Gastrocnemius medialis (tissue), 4 donors: ENCODE data around the gene MTHFD2L. TPM values are rescaled to one million over a fixed set of nuclear protein-coding genes. Genes with fewer than 3 reads are reported as not detected.

ENCODE experiments used
- ATAC-seq, 2 donors: fragments of 150-250 bp; one replicate each; pipeline ENCODE4 v1.9.1; 2016
- DNase-seq, 2 donors: peaks; one replicate each; pipeline ENCODE4 v3.0.0-alpha.2; 2019
- H3K27ac ChIP-seq, 4 donors: fragments of 200-600 bp; sonication (generic); 1 replicate in 1 of 4; 2 replicates in 3 of 4; pipeline ENCODE4 v1.5.1; 2016 to 2018; ENCODE audit warnings: mild to moderate bottlenecking in 2 of 4, moderate library complexity in 1 of 4
- H3K27me3 ChIP-seq, 3 donors: fragments of 200-600 bp; sonication (generic) in 2 of 3; 1 replicate in 1 of 3; 2 replicates in 2 of 3; pipeline versions ENCODE4 v1.5.1 to v1.6.0; 2016 to 2019; ENCODE audit warnings: mild to moderate bottlenecking in 1 of 3, moderate library complexity in 1 of 3
- H3K36me3 ChIP-seq, 2 donors: fragments of 200-600 bp; sonication (generic) in 1 of 2; one replicate each; pipeline ENCODE4 v1.5.1; 2017 to 2018
- H3K4me1 ChIP-seq, 2 donors: fragments of 200-600 bp; sonication (generic) in 1 of 2; one replicate each; pipeline ENCODE4 v1.5.1; 2016 to 2017; ENCODE audit warnings: mild to moderate bottlenecking in 2 of 2
- H3K4me3 ChIP-seq, 4 donors: fragments of 200-600 bp; sonication (generic) in 3 of 4; 1 replicate in 1 of 4; 2 replicates in 3 of 4; pipeline ENCODE4 v1.5.1; 2016 to 2019; ENCODE audit warnings: mild to moderate bottlenecking in 2 of 4
- H3K9me3 ChIP-seq, 3 donors: fragments of 200-600 bp; sonication (generic) in 2 of 3; 1 replicate in 1 of 3; 2 replicates in 2 of 3; pipeline ENCODE4 v1.5.1; 2016 to 2019
- CTCF ChIP-seq, 5 experiments: fragments of 450-650 bp in 3 of 5; fragments of 200-600 bp in 2 of 5; sonication (generic) in 2 of 5; IDR thresholded peaks in 4 of 5; conservative IDR thresholded peaks in 1 of 5; 1 replicate in 4 of 5; 2 replicates in 1 of 5; pipeline ENCODE4 v1.5.1; 2016 to 2019; ENCODE audit warnings: antibody characterized with exemption in 5 of 5, mild to moderate bottlenecking in 3 of 5, moderate library complexity in 3 of 5
- POLR2A ChIP-seq, 2 donors: fragments of 450-650 bp; IDR thresholded peaks; one replicate each; pipeline ENCODE4 v1.6.1; 2017; ENCODE audit warnings: antibody characterized with exemption in 2 of 2, mild to moderate bottlenecking in 2 of 2, moderate library complexity in 2 of 2
- in situ Hi-C, 4 donors: fragments of 200-750 bp; cut with MboI; loops; one replicate each; pipeline versions ENCODE4 v1.15.0 to v1.8.0; 2017; ENCODE audit warnings: low sequenced_read_pairs in 4 of 4
- intact Hi-C: fragments of 100-400 bp; cut with DNase I; formaldehyde crosslinking; loops from one replicate; pipeline ENCODE4 v1.15.1; 2023; ENCODE audit warnings: low total_unique reads
- total RNA-seq, 4 donors: library from RNA; depleted of rRNA; stranded (reverse); fragments of >200 nt; gene quantifications; one replicate each; pipeline versions ENCODE4 v1.1.0 to v1.2.3, GENCODE V29; 2016

The MTHFD2L gene
- total RNA-seq, 4 donors from 2014 or later, result 7.0 to 11.0 (median 7.8) TPM

GRCh38 chr4:74189331-74190043 is 31.6 kb downstream of the MTHFD2L start:
- in situ Hi-C loops (loop anchor here in 1 of 4 donors (25.0 kb wide), 2 partner anchors 123 to 348 kb away; partner anchors contain the start of gene EPGN), intact Hi-C loops (no loop called here)
- Histone ChIP-seq H3K36me3 (no peaks in the 10 kb centered on the region), H3K4me3 (no peak overlapping the region), H3K9me3 (no peaks in the 10 kb centered on the region), H3K27ac (no peak overlapping the region), H3K27me3 (no peaks in the 10 kb centered on the region), H3K4me1 (no peaks in the 10 kb centered on the region)
- ATAC-seq, result no peak
- no peak for DNase-seq
- TF ChIP-seq CTCF (IDR thresholded peaks at IDR 0.05 in 4 of 5, conservative IDR thresholded peaks at IDR 0.05 in 1 of 5) (peak in 3 of 5 experiments; percentile 18 to 62 (median 46)), POLR2A (IDR thresholded peaks at IDR 0.05) (no peak)

- Histone ChIP-seq H3K4me3 (no peak overlapping the region), H3K9me3 (no peaks in the 10 kb centered on the region), H3K4me1 (no peaks in the 10 kb centered on the region), H3K27me3 (no peaks in the 10 kb centered on the region), H3K36me3 (no peaks in the 10 kb centered on the region), H3K27ac (no peak overlapping the region)
- TF ChIP-seq POLR2A (IDR thresholded peaks at IDR 0.05) (no peak), CTCF (IDR thresholded peaks at IDR 0.05 in 4 of 5, conservative IDR thresholded peaks at IDR 0.05 in 1 of 5) (no peak)
- in situ Hi-C loops (loop anchor here in 1 of 4 donors (25.0 kb wide), 2 partner anchors 122 to 347 kb away; partner anchors contain the start of gene EPGN), intact Hi-C loops (no loop called here)
- DNase-seq (no peak), ATAC-seq (no peak)
Observed at GRCh38 chr4:74190332-74190731, 32.4 kb downstream of the MTHFD2L start.

GRCh38 chr4:74190919-74191397 is 33.0 kb downstream of the MTHFD2L start:
- ATAC-seq (no peak), DNase-seq (no peak)
- no peaks in the 10 kb centered on the region for H3K9me3 ChIP-seq
- intact Hi-C loops (no loop called here), in situ Hi-C loops (loop anchor here in 1 of 4 donors (25.0 kb wide), 2 partner anchors 121 to 346 kb away; partner anchors contain the start of gene EPGN)
- H3K27me3 ChIP-seq, result no peaks in the 10 kb centered on the region
- H3K27ac ChIP-seq, result no peak overlapping the region
- TF ChIP-seq CTCF (IDR thresholded peaks at IDR 0.05 in 4 of 5, conservative IDR thresholded peaks at IDR 0.05 in 1 of 5), result no peak
- TF ChIP-seq POLR2A (IDR thresholded peaks at IDR 0.05), result no peak
- no peaks in the 10 kb centered on the region for H3K36me3 ChIP-seq
- no peak overlapping the region for H3K4me3 ChIP-seq
- H3K4me1 ChIP-seq, result no peaks in the 10 kb centered on the region

GRCh38 chr4:74197080-74197479 is 39.2 kb downstream of the MTHFD2L start:
- in situ Hi-C loops (loop anchor here in 1 of 4 donors (25.0 kb wide), 2 partner anchors 115 to 340 kb away; partner anchors contain the start of gene EPGN), intact Hi-C loops (no loop called here)
- TF ChIP-seq CTCF (IDR thresholded peaks at IDR 0.05 in 4 of 5, conservative IDR thresholded peaks at IDR 0.05 in 1 of 5), result no peak
- no peak for TF ChIP-seq POLR2A (IDR thresholded peaks at IDR 0.05)
- Histone ChIP-seq H3K4me3 (no peak overlapping the region), H3K9me3 (no peaks in the 10 kb centered on the region), H3K4me1 (no peaks in the 10 kb centered on the region), H3K27ac (no peak overlapping the region), H3K27me3 (no peaks in the 10 kb centered on the region), H3K36me3 (peaks cover 0 to 13% of the 10 kb centered on the region in 2 donors)
- ATAC-seq, result no peak
- DNase-seq, result no peak
